ENCODE data around the gene MRPL50.

GRCh38 chr9:101408374-101409078 lies 10.1 kb upstream of the MRPL50 start:
- TF ChIP-seq EZH2 (IDR thresholded peaks at IDR 0.05; ENCODE audit: insufficient read depth, poor library complexity, severe bottlenecking), result no peak
- TF ChIP-seq EZH2phosphoT487 (IDR thresholded peaks at IDR 0.05; ENCODE audit: insufficient read depth, low read depth), result no peak

Measured in GM23248 (cell line).